Motor neuron (in vitro differentiated cells): Measurements from ENCODE around the gene PPCDC. TPM values are rescaled to one million over a fixed set of nuclear protein-coding genes. Genes with fewer than 3 reads are reported as not detected.
A peak's percentile ranks its signal among the peaks of the same experiment; 100 is the strongest.
"Not testable (repeated sequence)": the region's sequence is repeated elsewhere in the genome, so short reads cannot be mapped to it uniquely, and the experiment has no call there.

Source experiments
- ATAC-seq, 8 experiments: fragments of 200-7000 bp; cut with Tn5 transposase; replicated peaks in 6 of 8; 2 replicates each; pipeline ENCODE4 v1.8.0; 2021; ENCODE audit warnings: mild to moderate bottlenecking in 8 of 8, moderate library complexity in 8 of 8
- H3K27ac ChIP-seq, 2 donors: fragments of 250-450 bp; sonication (Bioruptor Pico); 2 replicates each; pipeline ENCODE4 v1.9.0; 2021; ENCODE audit warnings: antibody characterized with exemption in 2 of 2, mild to moderate bottlenecking in 2 of 2, moderate library complexity in 1 of 2
- H3K4me1 ChIP-seq, 2 donors: fragments of 250-450 bp; sonication (Bioruptor Pico); replicated peaks in 1 of 2; 2 replicates each; pipeline ENCODE4 v1.6.1; 2021; ENCODE audit warnings: antibody characterized with exemption in 2 of 2, mild to moderate bottlenecking in 2 of 2, moderate library complexity in 1 of 2
- H3K4me3 ChIP-seq, 5 donors: fragments of 250-450 bp; sonication (Bioruptor Pico); 2 replicates each; pipeline ENCODE4 v1.9.0; 2021; ENCODE audit warnings: antibody characterized with exemption in 5 of 5, mild to moderate bottlenecking in 5 of 5, moderate library complexity in 4 of 5
- WGBS, 10 experiments: fragments of 450-650 bp; shearing (Covaris generic); methylation state at CpG; one replicate each; pipeline ENCODE4 v1.0.0; 2022; 5-methylcytosine and 5-hydroxymethylcytosine counted together
- in situ Hi-C, 9 experiments: fragments of 400-800 bp; cut with MboI; loops; one replicate each; pipeline ENCODE4 v1.15.0; 2021; ENCODE audit warnings: low sequenced_read_pairs in 9 of 9, low pct_unique_long_range_greater_than_20kb in 2 of 9; ENCODE audit not compliant: unreplicated experiment in 9 of 9
- total RNA-seq, 8 experiments: library from RNA; unstranded; fragments of 300-600 nt; gene quantifications; 2 replicates each; pipeline versions ENCODE4 v1.2.3 to v1.2.4, GENCODE V29; 2022

The PPCDC gene
- total RNA-seq, 8 experiments from 2014 or later, result 4.7 to 16.1 (median 9.9) TPM

- H3K4me1 ChIP-seq, result peaks cover 4 to 14% of the 10 kb centered on the region in 2 donors
- no peak overlapping the region for H3K4me3 ChIP-seq
- in situ Hi-C loops, result no loop called here
- no peak overlapping the region for H3K27ac ChIP-seq
- WGBS, 10 experiments, result 0 to 100% (median 56%) methylated on average over 1 to 3 of the region's 6 CpGs; no CpG with 5 or more reads in 4 of the 10 experiments
- ATAC-seq, result peak in 1 of 8 experiments; percentile 23
Observed at GRCh38 chr15:75065851-75066509, 42.6 kb downstream of the PPCDC start.

DNA sequence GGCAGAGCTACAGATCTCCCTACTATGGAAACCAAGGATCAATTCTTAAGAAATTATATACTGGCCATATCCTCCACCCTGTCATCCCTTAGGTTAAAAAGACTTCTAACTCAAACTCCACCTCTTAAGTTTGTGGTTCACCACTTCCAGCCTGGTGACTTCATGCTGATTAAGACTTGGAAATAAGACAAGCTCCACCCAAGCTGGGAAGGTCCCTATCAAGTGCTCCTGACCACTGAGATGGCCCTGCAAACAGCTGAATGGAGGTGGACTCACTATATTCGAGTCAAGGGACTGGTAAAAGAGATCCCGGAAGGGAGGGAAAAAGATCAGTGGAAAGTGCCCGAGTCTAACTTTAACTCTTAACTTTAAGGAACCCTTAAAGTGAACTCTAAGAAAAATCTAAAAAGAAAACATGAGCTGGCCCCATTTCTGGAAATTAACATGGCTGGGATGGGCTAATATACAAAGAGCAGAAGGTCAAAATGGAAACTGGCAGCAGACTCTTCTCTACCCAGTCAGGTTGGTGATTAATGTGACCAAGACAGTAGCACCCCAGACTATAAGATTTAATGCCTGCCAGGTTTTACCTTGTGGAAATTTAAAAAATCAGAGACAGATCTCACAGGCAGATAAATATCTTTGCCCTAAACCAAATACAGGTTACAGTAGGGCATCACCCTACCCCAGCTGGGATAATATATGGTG, 43.9 kb downstream of the PPCDC start:
- ATAC-seq, result peak in 2 of 8 experiments; percentile 85 to 89
- H3K4me1 ChIP-seq, result peaks cover 4 to 14% of the 10 kb centered on the region in 2 donors
- WGBS, 10 experiments, result 0 to 100% (median 81%) methylated on average over 1 to 3 of the region's 3 CpGs; no CpG with 5 or more reads in 3 of the 10 experiments
- H3K27ac ChIP-seq, result no peak overlapping the region
- in situ Hi-C loops, result no loop called here
- H3K4me3 ChIP-seq, result no peak overlapping the region

DNA sequence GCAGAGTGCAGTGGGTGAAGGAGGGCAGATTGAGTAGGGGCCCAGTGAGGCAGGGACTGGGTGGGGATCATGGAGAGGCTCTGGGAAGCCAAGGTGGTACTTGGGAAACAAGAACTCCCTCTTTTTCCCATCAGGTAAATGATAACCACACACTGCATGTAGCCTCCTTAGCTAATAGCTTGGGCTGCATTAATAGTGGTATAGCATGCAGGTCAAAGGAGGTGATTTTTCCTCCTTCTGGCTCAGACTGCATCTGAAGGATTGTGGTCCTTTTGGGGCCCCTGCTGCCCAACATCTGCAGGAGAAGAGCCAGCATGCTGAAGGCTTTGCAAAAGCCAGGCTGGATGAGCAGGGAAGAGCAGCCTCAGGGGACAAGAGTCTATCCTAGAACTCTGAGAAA, 45.4 kb downstream of the PPCDC start:
- H3K4me1 ChIP-seq, result peaks cover 4 to 14% of the 10 kb centered on the region in 2 donors
- in situ Hi-C loops, result no loop called here
- ATAC-seq, result no peak

GRCh38 chr15:75069301-75069925, 46.0 kb downstream of the PPCDC start:
- Histone ChIP-seq H3K27ac (no peak overlapping the region), H3K4me1 (peaks cover 4 to 14% of the 10 kb centered on the region in 2 donors), H3K4me3 (no peak overlapping the region)
- WGBS, 10 experiments, result 50 to 100% (median 82%) methylated on average over 1 to 5 of the region's 8 CpGs; no CpG with 5 or more reads in 1 of the 10 experiments
- in situ Hi-C loops, result no loop called here
- ATAC-seq, result no peak

More for the DNA sequence above, 45.4 kb downstream of the PPCDC start:
- H3K27ac ChIP-seq, result no peak overlapping the region
- no peak overlapping the region for H3K4me3 ChIP-seq

GRCh38 chr15:75070674-75071073, 47.3 kb downstream of the PPCDC start:
- Histone ChIP-seq H3K4me1 (peaks cover 4 to 11% of the 10 kb centered on the region in 2 donors), H3K27ac (no peak overlapping the region), H3K4me3 (no peak overlapping the region)
- in situ Hi-C loops, result no loop called here
- WGBS, 10 experiments, result 100% methylated on average over 1 of the region's 4 CpGs; no CpG with 5 or more reads in 6 of the 10 experiments
- ATAC-seq, result no peak

DNA sequence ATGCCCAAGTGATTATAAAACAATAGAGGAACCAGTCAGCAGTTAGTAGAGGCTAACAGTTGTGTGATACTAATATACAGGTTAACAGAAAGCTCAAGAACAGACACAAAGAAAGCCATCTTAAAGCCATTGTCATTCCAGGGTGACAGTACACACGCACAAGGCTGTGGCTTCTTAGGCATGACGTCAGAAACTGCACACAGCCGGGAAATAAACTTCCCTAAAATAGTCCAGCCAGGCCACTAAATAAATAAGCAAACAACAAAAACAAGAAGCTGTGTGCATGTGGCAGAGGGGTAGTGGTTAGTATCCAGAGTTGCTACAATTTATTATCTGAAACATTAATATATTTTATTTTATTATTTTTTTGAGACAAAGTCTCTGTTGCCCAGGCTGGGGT, 49.8 kb downstream of the PPCDC start:
- H3K4me1 ChIP-seq, result no peaks in the 10 kb centered on the region
- ATAC-seq, result no peak
- no peak overlapping the region for H3K4me3 ChIP-seq
- in situ Hi-C loops, result no loop called here
- 56 to 100% (median 94%) methylated on average over 1 to 3 of the region's 3 CpGs; no CpG with 5 or more reads in 1 of the 10 experiments for WGBS, 10 experiments
- no peak overlapping the region for H3K27ac ChIP-seq

- ATAC-seq, result peak in 2 of 8 experiments; percentile 26 to 51
- H3K4me1 ChIP-seq, result no peaks in the 10 kb centered on the region
- no peak overlapping the region for H3K4me3 ChIP-seq
- WGBS, 10 experiments, result 25 to 100% (median 100%) methylated on average over 1 of the region's 2 CpGs; no CpG with 5 or more reads in 7 of the 10 experiments
- H3K27ac ChIP-seq, result no peak overlapping the region
- in situ Hi-C loops, result no loop called here
Observed at GRCh38 chr15:75076277-75076676, 52.9 kb downstream of the PPCDC start.

GRCh38 chr15:75077551-75077961, 54.2 kb downstream of the PPCDC start:
- H3K4me1 ChIP-seq, in situ Hi-C loops, H3K4me3 ChIP-seq, H3K27ac ChIP-seq: not testable (repeated sequence)
- ATAC-seq, result peak in 2 of 8 experiments; percentile 64 to 96
- WGBS, 10 experiments, result 20 to 100% (median 75%) methylated on average over 1 to 3 of the region's 4 CpGs; no CpG with 5 or more reads in 4 of the 10 experiments

GRCh38 chr15:75081150-75081549, 57.8 kb downstream of the PPCDC start:
- H3K4me1 ChIP-seq, result no peaks in the 10 kb centered on the region
- H3K27ac ChIP-seq, result no peak overlapping the region
- in situ Hi-C loops, result no loop called here
- WGBS, 10 experiments, result 45 to 100% (median 84%) methylated on average over 1 to 7 of the region's 8 CpGs; no CpG with 5 or more reads in 2 of the 10 experiments
- no peak overlapping the region for H3K4me3 ChIP-seq
- ATAC-seq, result no peak

- in situ Hi-C loops, result no loop called here
- Histone ChIP-seq H3K4me3 (no peak overlapping the region), H3K4me1 (no peaks in the 10 kb centered on the region), H3K27ac (no peak overlapping the region)
- ATAC-seq, result no peak
- WGBS, 10 experiments, result 71 to 100% (median 100%) methylated on average over 1 of the region's 1 CpG; no CpG with 5 or more reads in 3 of the 10 experiments
Observed at GRCh38 chr15:75082689-75083088, 59.3 kb downstream of the PPCDC start.

- H3K27ac ChIP-seq, H3K4me1 ChIP-seq, ATAC-seq, in situ Hi-C loops, H3K4me3 ChIP-seq: not testable (repeated sequence)
- 80 to 93% methylated on average over 1 to 2 of the region's 3 CpGs; no CpG with 5 or more reads in 8 of the 10 experiments for WGBS, 10 experiments
Observed at GRCh38 chr15:75085708-75086107, 62.3 kb downstream of the PPCDC start.

GRCh38 chr15:75089456-75090387, 66.3 kb downstream of the PPCDC start:
- no peaks in the 10 kb centered on the region for H3K4me1 ChIP-seq
- no peak overlapping the region for H3K27ac ChIP-seq
- WGBS, 10 experiments, result 69 to 100% (median 83%) methylated on average over 1 to 5 of the region's 6 CpGs; no CpG with 5 or more reads in 1 of the 10 experiments
- ATAC-seq, result peak in 2 of 8 experiments; percentile 32 to 78
- no peak overlapping the region for H3K4me3 ChIP-seq
- in situ Hi-C loops, result no loop called here
